Adrenal gland (tissue), 12 donors: Measurements from ENCODE around the gene ALG12. TPM values are rescaled to one million over a fixed set of nuclear protein-coding genes. Genes with fewer than 3 reads are reported as not detected.
A peak's percentile ranks its signal among the peaks of the same experiment; 100 is the strongest.

Experiments
- DNase-seq, 7 donors: peaks; one replicate each; pipeline ENCODE4 v3.0.0-alpha.2; 2019 to 2020
- H3K27ac ChIP-seq, 5 donors: fragments of 200-600 bp; sonication (generic) in 4 of 5; 1 replicate in 3 of 5; 2 replicates in 2 of 5; pipeline versions ENCODE4 v1.5.1 to v1.8.0; 2016 to 2020; ENCODE audit warnings: mild to moderate bottlenecking in 1 of 5
- H3K27me3 ChIP-seq: fragments of 200-600 bp; 2 replicates; pipeline ENCODE4 v1.8.0; 2021
- H3K36me3 ChIP-seq, 2 donors: fragments of 200-600 bp; replicated peaks in 1 of 2; 1 replicate in 1 of 2; 2 replicates in 1 of 2; pipeline versions ENCODE4 v1.5.1 to v1.8.0; 2018 to 2022
- H3K4me1 ChIP-seq, 2 donors: fragments of 200-600 bp; replicated peaks in 1 of 2; 1 replicate in 1 of 2; 2 replicates in 1 of 2; pipeline versions ENCODE4 v1.5.1 to v1.8.0; 2018 to 2021
- H3K4me3 ChIP-seq, 4 donors: fragments of 200-600 bp; sonication (generic) in 3 of 4; one replicate each; pipeline ENCODE4 v1.5.1; 2016 to 2018
- H3K9me3 ChIP-seq, 3 donors: fragments of 200-600 bp; sonication (generic) in 1 of 3; replicated peaks in 1 of 3; 1 replicate in 2 of 3; 2 replicates in 1 of 3; pipeline versions ENCODE4 v1.5.1 to v1.8.0; 2016 to 2021
- POLR2A ChIP-seq, 2 donors: fragments of 450-650 bp; IDR thresholded peaks; one replicate each; pipeline ENCODE4 v1.6.1; 2017; ENCODE audit warnings: antibody characterized with exemption in 2 of 2, mild to moderate bottlenecking in 2 of 2, moderate library complexity in 1 of 2
- WGBS, 4 donors: extraction: QIAGEN DNeasy Blood & Tissue Kit in 2 of 4; methylation state at CpG; one replicate each; pipeline versions ENCODE4 v1.1.5 to v1.1.7; 2013 to 2017; 5-methylcytosine and 5-hydroxymethylcytosine counted together
- intact Hi-C, 2 donors: fragments of 100-400 bp; cut with DNase I; formaldehyde crosslinking; loops; one replicate each; pipeline versions ENCODE4 v1.14.1 to v1.15.0; 2022 to 2023
- polyA plus RNA-seq, 3 donors: library from polyadenylated mRNA; stranded (reverse); fragments of 200-250 nt in 2 of 3; fragments of 350-450 nt in 1 of 3; fragmentation: Illumina TruSeq in 1 of 3; extraction: RNeasy Lipid Tissue Mini Kit (QIAGEN cat#74804) in 1 of 3; gene quantifications; one replicate each; pipeline ENCODE4 v1.2.3, GENCODE V29; 2013 to 2014
- total RNA-seq, 9 donors: library from RNA; depleted of rRNA in 4 of 9; stranded (reverse); fragments of >200 nt in 4 of 9; fragments of 120-200 nt in 1 of 9; fragmentation: NEBNext Ultra II Directional in 1 of 9; extraction: Animal tissue kit (Norgen Biotek cat#: 25700) in 1 of 9; gene quantifications; one replicate each; pipeline versions ENCODE4 v1.1.0 to v1.2.4, GENCODE V29; 2013 to 2023
- TF ChIP-seq, protein P1 (sequence below), 6 experiments: fragments of 450-650 bp in 4 of 6; fragments of 200-600 bp in 2 of 6; sonication (generic) in 1 of 6; IDR thresholded peaks; 1 replicate in 5 of 6; 2 replicates in 1 of 6; pipeline versions ENCODE4 v1.5.1 to v1.8.0; 2016 to 2021; ENCODE audit warnings: antibody characterized with exemption in 6 of 6, mild to moderate bottlenecking in 2 of 6, moderate library complexity in 1 of 6
- donor health status: healthy with polysubstance abuse.
- donor health status: Bipolar disorder and iron deficiency.
- donor health status: DM: yes; HTN: yes; CAD: no.
- donor health status: DM: no; HTN: no; CAD: no.
- donor health status: DM: no; HTN: no; CAD: no.
- donor health status: DM: yes; HTN: yes; CAD: no.

The ALG12 gene
- total and polyA plus RNA-seq, 12 donors: 6.4 to 33.6 (median 18.9) TPM

GRCh38 chr22:49928555-49929210 lies 10.4 kb upstream of the ALG12 start:
- Histone ChIP-seq H3K27me3 (peaks cover 6% of the 10 kb centered on the region), H3K4me3 (no peak overlapping the region), H3K9me3 (no peaks in the 10 kb centered on the region), H3K4me1 (peaks cover 3 to 17% of the 10 kb centered on the region in 2 donors), H3K27ac (no peak overlapping the region), H3K36me3 (peaks cover 0 to 7% of the 10 kb centered on the region in 2 donors)
- 40 to 71% (median 44%) methylated on average over 11 to 38 of the region's 38 CpGs for WGBS, 4 donors
- DNase-seq: peak in 2 of 7 donors; percentile 7 to 31
- TF ChIP-seq, protein P1, sequence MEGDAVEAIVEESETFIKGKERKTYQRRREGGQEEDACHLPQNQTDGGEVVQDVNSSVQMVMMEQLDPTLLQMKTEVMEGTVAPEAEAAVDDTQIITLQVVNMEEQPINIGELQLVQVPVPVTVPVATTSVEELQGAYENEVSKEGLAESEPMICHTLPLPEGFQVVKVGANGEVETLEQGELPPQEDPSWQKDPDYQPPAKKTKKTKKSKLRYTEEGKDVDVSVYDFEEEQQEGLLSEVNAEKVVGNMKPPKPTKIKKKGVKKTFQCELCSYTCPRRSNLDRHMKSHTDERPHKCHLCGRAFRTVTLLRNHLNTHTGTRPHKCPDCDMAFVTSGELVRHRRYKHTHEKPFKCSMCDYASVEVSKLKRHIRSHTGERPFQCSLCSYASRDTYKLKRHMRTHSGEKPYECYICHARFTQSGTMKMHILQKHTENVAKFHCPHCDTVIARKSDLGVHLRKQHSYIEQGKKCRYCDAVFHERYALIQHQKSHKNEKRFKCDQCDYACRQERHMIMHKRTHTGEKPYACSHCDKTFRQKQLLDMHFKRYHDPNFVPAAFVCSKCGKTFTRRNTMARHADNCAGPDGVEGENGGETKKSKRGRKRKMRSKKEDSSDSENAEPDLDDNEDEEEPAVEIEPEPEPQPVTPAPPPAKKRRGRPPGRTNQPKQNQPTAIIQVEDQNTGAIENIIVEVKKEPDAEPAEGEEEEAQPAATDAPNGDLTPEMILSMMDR (IDR thresholded peaks at IDR 0.05): no peak
- TF ChIP-seq POLR2A (IDR thresholded peaks at IDR 0.05): no peak
- intact Hi-C loops: loop anchor here (2.0 to 10.0 kb wide), 3 partner anchors 102 to 204 kb away; no protein-coding TSS in a partner anchor

- 80 to 92% (median 85%) methylated on average over 7 to 8 of the region's 8 CpGs for WGBS, 4 donors
- no peak for DNase-seq
- intact Hi-C loops: loop anchor here (2.0 to 10.0 kb wide), 3 partner anchors 103 to 204 kb away; no protein-coding TSS in a partner anchor
These were observed 9.9 kb upstream of the ALG12 start for GRCh38 chr22:49928185-49928495.

GRCh38 chr22:49927483-49928184 lies 9.4 kb upstream of the ALG12 start:
- Histone ChIP-seq H3K27ac (no peak overlapping the region), H3K27me3 (peaks cover 6% of the 10 kb centered on the region), H3K9me3 (no peaks in the 10 kb centered on the region), H3K36me3 (peaks cover 0 to 7% of the 10 kb centered on the region in 2 donors), H3K4me3 (no peak overlapping the region), H3K4me1 (peaks cover 0 to 8% of the 10 kb centered on the region in 2 donors)
- DNase-seq: no peak
- intact Hi-C loops: loop anchor here (2.0 to 10.0 kb wide), 3 partner anchors 103 to 205 kb away; no protein-coding TSS in a partner anchor
- WGBS, 4 donors: 91 to 97% (median 93%) methylated on average over 17 to 26 of the region's 26 CpGs
- no peak for TF ChIP-seq POLR2A (IDR thresholded peaks at IDR 0.05)
- TF ChIP-seq, protein P1 (IDR thresholded peaks at IDR 0.05): no peak

More at GRCh38 chr22:49928185-49928495, 9.9 kb upstream of the ALG12 start:
- H3K27me3 ChIP-seq: peaks cover 6% of the 10 kb centered on the region
- peaks cover 0 to 7% of the 10 kb centered on the region in 2 donors for H3K36me3 ChIP-seq
- H3K4me1 ChIP-seq: peaks cover 0 to 12% of the 10 kb centered on the region in 2 donors
- no peak overlapping the region for H3K4me3 ChIP-seq
- TF ChIP-seq, protein P1 (IDR thresholded peaks at IDR 0.05): no peak
- no peak for TF ChIP-seq POLR2A (IDR thresholded peaks at IDR 0.05)
- no peaks in the 10 kb centered on the region for H3K9me3 ChIP-seq
- no peak overlapping the region for H3K27ac ChIP-seq

GRCh38 chr22:49926916-49927315 lies 8.7 kb upstream of the ALG12 start:
- no peak overlapping the region for H3K4me3 ChIP-seq
- intact Hi-C loops: loop anchor here in 1 of 2 donors (5.0 to 10.0 kb wide), 2 partner anchors 162 to 205 kb away; no protein-coding TSS in a partner anchor
- peaks cover 0 to 7% of the 10 kb centered on the region in 2 donors for H3K36me3 ChIP-seq
- peaks cover 0 to 8% of the 10 kb centered on the region in 2 donors for H3K4me1 ChIP-seq
- H3K9me3 ChIP-seq: no peaks in the 10 kb centered on the region
- DNase-seq: peak in 1 of 7 donors; percentile 5
- no peak overlapping the region for H3K27ac ChIP-seq
- 82 to 98% (median 88%) methylated on average over 5 to 18 of the region's 18 CpGs for WGBS, 4 donors
- peaks cover 6% of the 10 kb centered on the region for H3K27me3 ChIP-seq
- TF ChIP-seq, protein P1 (IDR thresholded peaks at IDR 0.05): no peak
- TF ChIP-seq POLR2A (IDR thresholded peaks at IDR 0.05): no peak
